Germinal center (tissue), 1 donor: Measurements from ENCODE around the gene FAM83F.
A peak's percentile ranks its signal among the peaks of the same experiment; 100 is the strongest.
"Not testable (repeated sequence)": the region's sequence is repeated elsewhere in the genome, so short reads cannot be mapped to it uniquely, and the experiment has no call there.

Source experiments
- DNase-seq: peaks from one replicate; pipeline ENCODE4 v3.0.0; 2012; ENCODE audit warnings: mixed read lengths, low spot score

FAM83F gene

DNA sequence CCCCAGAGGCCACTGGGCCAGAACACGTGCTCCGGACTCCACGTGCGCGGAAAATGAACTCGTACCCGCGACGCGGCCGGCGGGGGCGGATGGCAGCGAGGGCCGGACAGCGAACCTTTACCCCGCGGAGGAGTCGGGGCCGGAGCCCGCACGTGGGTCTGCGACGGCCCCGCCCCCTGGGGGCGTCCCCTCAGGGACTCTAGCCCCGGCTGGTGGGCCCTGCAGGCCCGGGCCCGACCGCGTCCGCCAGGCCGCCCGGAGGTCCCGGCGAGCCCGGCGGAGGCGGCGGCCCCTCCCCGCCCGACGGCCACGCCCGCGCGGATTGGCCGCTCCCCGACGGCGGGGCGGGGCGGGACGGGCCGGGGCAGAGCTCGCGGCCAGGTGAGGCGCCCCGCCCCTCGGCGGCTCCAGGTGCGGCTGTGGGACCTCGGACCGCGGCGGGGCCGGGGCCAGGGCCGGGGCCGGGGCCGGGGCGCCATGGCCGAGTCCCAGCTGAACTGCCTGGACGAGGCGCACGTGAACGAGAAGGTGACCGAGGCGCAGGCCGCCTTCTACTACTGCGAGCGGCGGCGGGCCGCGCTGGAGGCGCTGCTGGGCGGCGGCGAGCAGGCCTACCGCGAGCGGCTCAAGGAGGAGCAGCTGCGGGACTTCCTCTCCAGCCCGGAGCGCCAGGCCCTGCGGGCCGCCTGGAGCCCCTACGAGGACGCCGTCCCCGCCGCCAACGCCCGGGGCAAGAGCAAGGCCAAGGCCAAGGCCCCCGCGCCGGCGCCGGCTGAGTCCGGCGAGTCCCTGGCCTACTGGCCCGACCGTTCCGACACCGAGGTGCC is at the start of gene FAM83F:
FAM83F (plus strand) TSS at position 389 of the 827 bp plus-strand sequence; CDS start at position 478, 89 bp downstream.
- peak; percentile 78 for DNase-seq

DNA sequence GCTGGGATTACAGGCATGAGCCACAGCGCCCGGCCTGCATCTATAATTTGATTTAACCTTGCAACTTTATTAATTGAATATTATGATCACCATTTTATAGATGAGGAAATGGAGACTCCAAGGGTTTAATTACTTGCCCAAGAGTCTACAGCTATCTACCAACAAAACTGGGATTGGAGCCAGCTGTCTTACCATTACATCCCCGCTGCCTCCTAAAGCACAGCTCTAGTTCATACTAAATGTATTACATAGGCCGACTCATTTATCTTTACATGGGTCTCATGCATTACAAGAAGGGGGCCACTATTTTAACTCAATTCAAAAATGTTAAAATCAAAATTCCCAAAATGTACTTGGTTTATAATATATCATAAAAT is 48.6 kb upstream of the FAM83F start:
- no peak for DNase-seq

- DNase-seq = no peak
Measured at GRCh38 chr22:39946503-39947219, 48.1 kb upstream of the FAM83F start.

DNA sequence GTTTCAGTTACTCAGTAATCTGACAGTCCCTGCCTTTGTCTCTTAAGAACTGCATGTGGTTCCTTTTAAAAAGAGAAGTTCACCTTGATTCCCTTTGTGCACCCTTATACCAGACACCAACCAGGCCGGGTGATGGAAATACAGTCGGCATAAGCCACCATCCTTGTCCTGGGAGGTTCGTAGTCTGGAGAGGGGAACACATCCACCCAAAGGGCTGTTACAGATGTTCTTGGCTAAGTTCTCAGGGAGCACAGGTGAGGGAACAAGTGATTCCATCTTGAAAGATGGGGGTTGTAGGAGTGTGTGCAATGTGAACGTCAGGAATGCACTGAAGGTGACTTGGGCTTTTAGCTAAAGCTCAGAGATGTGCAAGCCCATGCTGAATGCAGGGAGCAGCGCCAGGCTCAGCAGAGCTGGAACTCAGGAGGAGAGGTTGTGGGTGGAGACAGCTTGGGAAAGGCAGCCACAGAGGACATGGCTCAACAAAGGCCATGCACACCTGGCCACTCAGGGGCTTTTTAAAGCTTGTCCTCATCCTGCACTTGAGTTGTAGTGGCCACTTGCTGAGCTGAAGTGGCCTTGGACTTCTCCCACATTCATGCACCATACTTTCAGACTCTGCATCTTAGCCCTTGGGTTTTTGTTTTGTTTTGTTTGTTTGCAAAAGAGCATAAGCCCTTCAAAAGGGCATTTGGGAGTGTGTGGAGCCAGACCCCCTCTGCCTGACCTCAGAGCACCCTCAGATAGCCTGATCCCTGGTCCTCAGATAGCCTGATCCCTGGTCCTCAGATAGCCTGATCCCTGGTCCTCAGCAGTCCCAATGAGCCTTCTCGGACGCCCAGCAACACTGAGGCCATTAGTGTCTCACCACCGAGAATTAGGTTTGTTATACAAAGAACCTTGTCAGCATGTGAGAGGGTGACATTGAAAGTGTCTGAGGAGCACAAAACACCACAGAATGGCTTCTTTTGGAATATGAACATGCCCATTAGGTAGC is 47.2 kb upstream of the FAM83F start:
- no peak for DNase-seq

DNA sequence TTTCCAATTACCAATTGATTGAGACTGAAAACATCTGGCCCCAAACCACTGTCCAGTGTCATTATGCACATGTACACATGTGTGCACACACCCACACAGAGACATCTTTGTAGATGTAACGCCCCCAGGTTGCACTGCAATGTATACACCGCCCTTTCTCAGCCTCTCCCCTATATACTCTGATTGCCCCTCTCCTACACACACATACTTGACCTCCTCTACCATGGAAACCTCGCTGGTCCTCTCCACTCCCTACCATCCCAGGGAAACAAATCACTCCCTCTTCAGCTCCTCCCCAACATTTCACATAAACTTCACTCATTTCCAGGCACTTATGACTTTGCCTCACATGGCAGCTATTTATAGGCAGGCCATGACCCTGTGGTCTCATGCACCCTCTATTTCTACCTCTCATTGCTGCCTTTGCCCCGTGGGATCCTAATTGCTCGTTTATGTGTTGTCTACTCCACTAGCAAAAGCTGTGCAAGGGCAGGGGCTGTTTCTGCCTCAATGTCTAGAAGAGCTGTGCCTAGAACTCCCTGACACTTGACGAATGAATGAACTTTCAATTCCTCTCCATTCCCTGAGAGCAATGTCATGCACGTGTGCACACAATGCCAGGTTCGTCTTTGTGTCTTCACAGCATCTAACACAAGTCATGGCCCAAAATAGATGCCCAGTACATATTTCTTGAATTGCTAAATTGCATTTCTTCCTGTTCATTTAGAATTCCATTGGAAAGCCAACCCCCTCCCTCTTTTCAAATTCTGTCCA is 44.6 kb upstream of the FAM83F start:
- DNase-seq = peak; percentile 19

DNA sequence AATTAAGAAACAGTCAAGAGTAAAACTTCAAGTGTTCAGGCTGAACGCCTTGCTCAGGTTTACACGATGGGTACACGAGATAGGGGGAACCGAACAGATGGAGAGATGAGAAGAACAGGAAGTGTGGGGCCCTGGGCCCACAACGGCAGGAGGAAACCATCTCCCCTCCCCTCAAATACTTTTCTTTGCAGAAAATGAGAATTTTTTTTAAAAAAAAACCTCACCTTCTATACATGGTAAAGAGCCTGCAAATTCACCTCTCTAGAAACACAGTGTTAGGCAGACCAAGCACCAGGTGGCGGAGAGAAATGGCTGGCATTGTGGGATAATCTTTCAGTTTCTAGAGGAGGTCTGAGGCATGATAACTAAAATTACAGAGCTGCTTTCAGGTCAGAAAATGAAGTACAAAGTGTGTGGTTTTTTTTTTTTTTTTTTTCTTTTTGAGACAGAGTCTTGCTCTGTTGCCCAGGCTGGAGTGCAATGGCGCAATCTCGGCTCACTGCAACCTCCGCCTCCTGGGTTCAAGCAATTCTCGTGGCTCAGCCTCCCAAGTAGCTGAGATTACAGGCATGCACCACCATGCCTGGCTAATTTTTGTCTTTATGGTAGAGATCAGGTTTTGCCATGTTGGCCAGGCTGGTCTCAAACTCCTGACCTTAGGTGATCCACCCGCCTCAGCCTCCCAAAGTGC is 43.0 kb upstream of the FAM83F start:
- DNase-seq = not testable (repeated sequence)

GRCh38 chr22:39952347-39952746 is 42.4 kb upstream of the FAM83F start:
- no peak for DNase-seq

GRCh38 chr22:39953101-39953500 is 41.7 kb upstream of the FAM83F start:
- no peak for DNase-seq

- DNase-seq = no peak
Measured at GRCh38 chr22:39954584-39955055, 40.1 kb upstream of the FAM83F start.

- no peak for DNase-seq
Measured at GRCh38 chr22:39955675-39956074, 39.1 kb upstream of the FAM83F start.

DNA sequence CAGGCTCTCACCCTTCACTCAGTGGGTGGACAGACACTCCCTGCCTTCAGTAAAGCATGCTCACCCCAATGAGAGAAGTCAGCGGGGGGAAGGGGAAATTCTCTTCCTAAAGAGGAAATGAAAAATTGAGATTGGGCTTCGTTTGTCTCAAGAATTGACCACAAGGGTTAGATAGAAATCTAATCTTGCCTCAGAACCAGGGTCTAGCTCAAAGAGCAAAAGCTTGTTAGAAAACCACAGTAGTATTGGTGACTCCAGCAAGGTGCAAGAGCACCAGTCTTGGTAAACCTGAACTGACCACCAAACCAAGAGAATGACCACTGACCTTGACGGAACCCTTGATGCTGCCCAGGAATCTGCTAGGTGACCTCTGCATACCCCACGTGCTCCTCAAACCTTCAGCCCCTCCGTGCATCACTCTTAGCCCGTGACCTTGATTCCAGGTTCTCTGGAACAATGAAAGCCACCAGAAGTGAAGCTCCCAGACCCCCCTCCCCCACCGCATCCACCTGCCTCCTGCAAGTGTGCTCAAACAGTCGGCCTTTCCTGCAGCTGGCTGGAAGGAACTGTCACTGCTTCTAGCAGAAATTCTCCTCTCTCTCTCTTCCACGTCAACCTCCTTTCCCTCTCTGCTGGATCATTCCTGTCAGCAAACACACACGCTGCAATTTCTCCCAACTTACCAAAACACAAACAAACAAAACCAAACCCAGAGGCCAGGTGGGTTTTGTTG is 37.7 kb upstream of the FAM83F start:
- no peak for DNase-seq

- no peak for DNase-seq
Measured at GRCh38 chr22:39958009-39958711, 36.6 kb upstream of the FAM83F start.

- DNase-seq = no peak
Measured at GRCh38 chr22:39958949-39959639, 35.7 kb upstream of the FAM83F start.

GRCh38 chr22:39959640-39960447 is 34.9 kb upstream of the FAM83F start, which contains the start of gene TMA7B:
TSS of gene TMA7B (plus strand) at chr22:39960397. CDS start at chr22:39964375, 3,978 bp downstream.
- DNase-seq = no peak

DNA sequence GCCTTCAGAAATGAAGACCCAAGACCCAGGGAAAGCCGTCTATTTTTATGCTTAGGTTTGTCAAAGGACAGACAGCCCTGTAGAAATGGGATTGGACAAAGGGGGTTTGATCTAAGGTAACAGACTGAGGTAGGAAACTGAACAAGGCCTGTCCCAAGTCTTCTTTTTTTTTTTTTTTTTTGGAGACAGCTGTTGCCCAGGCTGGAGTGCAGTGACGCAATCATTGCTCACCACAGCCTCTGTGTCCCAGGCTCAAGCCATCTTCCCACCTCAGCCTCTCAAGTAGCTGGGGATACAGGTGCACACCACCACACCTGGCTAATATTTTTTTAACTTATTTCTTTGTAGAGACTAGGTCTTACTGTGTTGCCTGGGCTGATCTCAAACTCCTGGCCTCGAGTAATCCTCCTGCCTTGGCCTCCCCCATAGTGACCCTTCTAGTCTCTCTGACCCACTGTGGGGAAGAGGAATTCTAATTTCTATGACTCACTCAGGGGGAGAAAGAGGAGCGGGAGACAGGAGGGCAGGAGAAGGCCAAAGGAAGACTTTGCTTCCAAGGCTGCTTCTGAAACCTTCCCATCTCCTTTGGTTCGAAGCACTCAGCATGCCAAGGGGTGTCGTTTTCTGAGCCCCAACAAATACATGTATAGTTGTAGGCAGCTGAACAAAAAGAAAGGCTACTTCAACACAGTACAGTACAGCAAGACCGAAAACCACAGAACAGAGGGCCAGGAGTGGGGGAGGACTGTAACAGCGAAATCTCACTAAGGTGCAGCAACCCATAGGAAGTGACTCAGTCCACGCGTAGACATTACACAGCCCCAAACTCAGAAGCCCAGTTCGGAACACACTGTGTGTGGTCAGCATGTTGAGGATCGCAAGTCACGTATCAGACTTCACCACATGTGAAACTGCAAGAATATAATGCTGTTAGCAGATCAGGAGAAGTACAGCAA is 33.7 kb upstream of the FAM83F start:
- no peak for DNase-seq

GRCh38 chr22:39962071-39962470 is 32.7 kb upstream of the FAM83F start:
- no peak for DNase-seq
